Fibroblast of villous mesenchyme (primary cell): ENCODE results near the gene KRT1. TPM values are rescaled to one million over a fixed set of nuclear protein-coding genes. Genes with fewer than 3 reads are reported as not detected.

ENCODE experiments used
- DNase-seq: peaks from one replicate; pipeline ENCODE4 v3.0.0-alpha.2; 2010; ENCODE audit warnings: low read depth
- H3K4me3 ChIP-seq: 2 replicates; pipeline ENCODE4 v1.5.1; 2011; ENCODE audit warnings: low read depth, mild to moderate bottlenecking, low read length
- total RNA-seq: library from RNA; depleted of rRNA; stranded (reverse); fragments of >200 nt; gene quantifications from 2 replicates; pipeline ENCODE4 v1.2.3, GENCODE V29; 2012
- TF ChIP-seq, protein P1 (sequence below): IDR thresholded peaks from 2 replicates; pipeline ENCODE4 v1.5.1; 2012; ENCODE audit warnings: low read depth, mild to moderate bottlenecking, low read length; ENCODE audit not compliant: insufficient read depth

Gene KRT1
- total RNA-seq, 1 donor, result not detected

DNA sequence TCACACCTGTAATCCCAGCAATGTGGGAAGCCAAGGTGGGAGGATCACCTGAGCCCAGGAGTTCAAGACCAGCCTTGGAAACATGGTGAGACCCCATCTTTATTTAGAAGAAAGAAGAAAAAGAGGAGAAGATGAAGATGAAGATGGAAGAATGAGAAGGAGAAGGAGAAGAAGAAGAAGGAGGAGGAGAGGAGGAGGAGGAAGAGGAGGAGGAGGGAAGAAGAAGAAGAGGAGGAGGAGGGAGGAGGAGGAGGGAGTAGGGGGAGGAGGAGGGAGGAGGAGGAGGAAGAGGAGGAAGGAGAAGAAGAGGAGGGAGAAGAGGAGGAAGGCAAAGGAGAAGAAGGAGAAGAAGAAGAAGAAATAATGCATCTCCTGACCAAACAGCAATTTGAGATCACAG lies 9.0 kb upstream of the KRT1 start:
- H3K4me3 ChIP-seq, result no peak overlapping the region
- no peak for DNase-seq
- TF ChIP-seq, protein P1, sequence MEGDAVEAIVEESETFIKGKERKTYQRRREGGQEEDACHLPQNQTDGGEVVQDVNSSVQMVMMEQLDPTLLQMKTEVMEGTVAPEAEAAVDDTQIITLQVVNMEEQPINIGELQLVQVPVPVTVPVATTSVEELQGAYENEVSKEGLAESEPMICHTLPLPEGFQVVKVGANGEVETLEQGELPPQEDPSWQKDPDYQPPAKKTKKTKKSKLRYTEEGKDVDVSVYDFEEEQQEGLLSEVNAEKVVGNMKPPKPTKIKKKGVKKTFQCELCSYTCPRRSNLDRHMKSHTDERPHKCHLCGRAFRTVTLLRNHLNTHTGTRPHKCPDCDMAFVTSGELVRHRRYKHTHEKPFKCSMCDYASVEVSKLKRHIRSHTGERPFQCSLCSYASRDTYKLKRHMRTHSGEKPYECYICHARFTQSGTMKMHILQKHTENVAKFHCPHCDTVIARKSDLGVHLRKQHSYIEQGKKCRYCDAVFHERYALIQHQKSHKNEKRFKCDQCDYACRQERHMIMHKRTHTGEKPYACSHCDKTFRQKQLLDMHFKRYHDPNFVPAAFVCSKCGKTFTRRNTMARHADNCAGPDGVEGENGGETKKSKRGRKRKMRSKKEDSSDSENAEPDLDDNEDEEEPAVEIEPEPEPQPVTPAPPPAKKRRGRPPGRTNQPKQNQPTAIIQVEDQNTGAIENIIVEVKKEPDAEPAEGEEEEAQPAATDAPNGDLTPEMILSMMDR, result no peak

DNA sequence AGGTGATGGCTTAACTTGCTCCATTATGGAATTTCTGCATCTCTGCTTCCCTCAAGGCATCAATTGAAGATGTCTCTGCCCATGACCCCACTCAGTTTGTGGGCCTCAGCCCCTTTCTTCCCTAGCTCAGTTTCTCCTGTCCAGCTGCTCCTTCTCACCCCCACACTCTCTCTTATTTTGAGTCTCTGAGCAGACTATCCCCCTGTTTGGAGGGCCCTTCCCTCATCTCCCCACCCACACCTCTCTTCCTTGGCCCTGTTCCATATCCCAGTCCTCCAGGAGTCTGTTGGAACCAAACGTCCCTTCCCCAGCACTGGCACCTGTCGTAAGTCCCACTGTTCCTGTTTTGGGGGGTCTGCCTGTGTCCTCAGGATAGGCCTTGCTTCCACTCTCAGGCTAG lies 8.3 kb upstream of the KRT1 start:
- H3K4me3 ChIP-seq, result no peak overlapping the region
- TF ChIP-seq, protein P1, result no peak
- no peak for DNase-seq

DNA sequence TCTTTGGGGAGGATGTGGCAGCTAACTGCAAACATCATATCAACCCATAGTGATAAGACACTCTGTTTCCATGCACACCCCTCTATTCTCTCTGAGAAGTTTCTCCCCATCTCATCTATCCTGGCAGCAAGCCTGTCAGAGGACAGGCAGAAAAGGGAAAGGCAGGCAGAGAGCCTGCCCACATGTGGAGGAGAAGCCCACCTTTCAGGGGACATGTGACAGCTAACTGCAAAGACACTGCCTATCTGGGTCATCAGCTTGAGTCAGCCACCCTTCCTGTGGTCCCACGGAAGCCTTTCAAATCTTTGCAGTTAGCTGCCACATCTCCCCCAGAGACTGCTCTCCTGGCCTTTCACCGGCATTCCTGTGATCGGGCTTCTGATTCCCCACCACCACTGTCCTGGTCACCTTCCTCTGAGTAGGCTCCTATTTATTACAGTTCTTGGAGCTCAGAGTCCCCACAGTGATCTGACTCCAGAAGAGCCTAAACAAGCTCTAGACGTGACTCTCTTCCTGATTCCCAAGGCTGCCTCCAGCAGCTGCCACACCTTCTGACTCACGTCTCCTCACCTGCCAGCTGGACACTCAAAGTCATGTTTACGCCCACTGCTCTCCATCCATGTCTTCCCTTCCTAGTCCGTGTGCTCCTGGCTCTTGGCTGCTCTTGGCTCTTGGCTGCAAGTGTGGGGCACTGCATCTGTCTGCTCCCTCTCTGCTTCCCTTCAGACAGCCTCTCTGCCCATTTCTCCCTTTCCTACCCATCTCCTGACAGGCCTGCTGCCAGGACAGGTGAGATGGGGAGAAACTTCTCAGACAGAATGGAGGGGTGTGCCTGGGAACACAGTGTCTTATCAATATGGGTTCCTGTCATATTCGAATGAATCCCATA lies 7.5 kb upstream of the KRT1 start:
- H3K4me3 ChIP-seq, result no peak overlapping the region
- TF ChIP-seq, protein P1, result no peak
- DNase-seq, result no peak

DNA sequence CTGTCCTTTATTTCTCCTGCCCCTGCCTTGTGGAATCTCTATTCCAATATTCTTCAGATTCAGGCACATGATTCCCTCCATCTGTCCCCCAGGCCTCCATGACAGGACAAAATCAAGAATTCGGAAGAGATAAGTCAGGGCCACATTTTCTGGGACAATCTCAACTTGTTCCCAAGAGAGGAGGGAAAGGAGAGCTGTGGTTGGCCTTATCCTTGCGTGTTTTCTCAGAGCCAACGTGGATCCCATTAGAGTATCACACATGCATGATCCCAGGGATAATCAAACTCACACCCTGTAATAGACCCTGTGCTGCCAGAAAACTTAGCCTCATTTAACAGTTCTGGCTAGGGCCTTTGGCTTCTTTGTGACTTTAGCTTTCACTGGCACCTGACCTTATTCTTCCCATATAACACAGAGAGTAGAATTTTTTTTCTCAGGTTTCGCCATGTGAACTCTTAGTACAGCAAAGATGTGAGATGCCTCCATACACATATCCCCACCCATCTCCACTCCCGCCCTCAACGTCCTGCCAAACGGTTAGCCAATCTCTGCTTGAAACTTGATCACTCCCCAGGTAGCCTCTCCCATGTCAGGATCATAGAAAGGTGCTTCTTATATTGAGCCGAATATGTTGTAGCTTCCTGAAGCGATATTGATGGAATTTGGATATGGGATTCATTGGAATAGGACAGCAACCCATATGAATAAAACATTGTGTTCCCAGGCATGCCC lies 6.7 kb upstream of the KRT1 start:
- no peak for DNase-seq
- no peak overlapping the region for H3K4me3 ChIP-seq
- TF ChIP-seq, protein P1, result no peak

DNA sequence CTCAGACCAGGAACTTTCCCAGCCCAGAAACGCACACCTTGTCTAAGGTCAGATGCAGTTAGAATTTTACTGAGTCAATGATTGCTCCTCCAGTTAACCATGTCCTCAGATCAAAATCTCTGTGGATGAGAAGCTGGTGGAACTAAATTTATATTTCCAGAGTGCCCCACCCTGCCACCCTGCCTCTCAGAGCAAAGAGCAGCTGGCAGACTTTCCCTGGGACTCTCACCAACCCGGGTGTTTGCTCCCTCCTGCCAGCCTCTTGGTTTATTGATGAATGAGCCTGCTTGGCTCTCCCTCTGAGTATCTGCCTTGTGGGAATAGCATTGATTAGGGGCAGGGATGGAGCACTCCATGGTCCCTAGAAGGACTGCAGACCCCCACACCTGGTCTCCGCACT lies 5.9 kb upstream of the KRT1 start:
- TF ChIP-seq, protein P1, result no peak
- H3K4me3 ChIP-seq, result no peak overlapping the region
- DNase-seq, result no peak

DNA sequence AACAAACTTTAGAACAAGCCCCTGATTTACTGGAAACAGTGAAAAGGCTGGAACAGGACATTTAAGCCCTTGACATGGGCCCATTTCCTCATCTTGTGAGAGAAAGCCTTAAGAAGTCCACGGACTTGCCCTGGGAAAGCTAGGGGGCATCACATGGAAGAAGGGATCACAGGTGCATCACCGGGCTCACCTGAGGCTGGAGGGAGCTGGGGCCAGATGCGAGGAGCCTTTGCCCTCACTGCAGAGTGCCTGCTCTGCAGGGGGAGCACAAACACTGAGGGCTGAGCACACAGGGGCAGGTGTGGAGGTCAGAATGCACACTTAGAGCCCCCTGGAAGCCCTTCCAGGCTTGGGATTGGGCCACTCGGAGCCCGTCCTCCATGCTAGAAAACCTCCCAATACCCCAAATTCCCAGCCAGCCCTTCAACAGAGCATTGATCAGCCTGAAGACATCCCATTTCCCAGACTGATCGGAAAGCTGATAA lies 5.2 kb upstream of the KRT1 start:
- DNase-seq, result no peak
- no peak overlapping the region for H3K4me3 ChIP-seq
- TF ChIP-seq, protein P1, result no peak
